Hepatocyte (in vitro differentiated cells): ENCODE data around the gene CSTF2T. TPM values are rescaled to one million over a fixed set of nuclear protein-coding genes. Genes with fewer than 3 reads are reported as not detected.

Experiments
- DNase-seq: peaks from one replicate; pipeline ENCODE4 v3.0.0-alpha.2; 2016; ENCODE audit warnings: low spot score
- H2AFZ ChIP-seq: fragments of 200-600 bp; sonication (generic); 2 replicates; pipeline ENCODE4 v1.6.0; 2016; ENCODE audit warnings: antibody characterized with exemption, mild to moderate bottlenecking
- H3K27ac ChIP-seq: fragments of 200-600 bp; sonication (generic); 2 replicates; pipeline ENCODE4 v1.5.1; 2016; ENCODE audit warnings: mild to moderate bottlenecking
- H3K27me3 ChIP-seq: fragments of 200-600 bp; sonication (generic); 2 replicates; pipeline ENCODE4 v1.6.1; 2016
- H3K36me3 ChIP-seq: fragments of 200-600 bp; sonication (generic); replicated peaks from 2 replicates; pipeline ENCODE4 v1.5.1; 2016; ENCODE audit warnings: low read depth; ENCODE audit not compliant: insufficient read depth
- H3K4me1 ChIP-seq: fragments of 200-600 bp; sonication (generic); 2 replicates; pipeline ENCODE4 v1.5.1; 2016; ENCODE audit warnings: mild to moderate bottlenecking, moderate library complexity; ENCODE audit not compliant: insufficient read depth
- H3K4me2 ChIP-seq: fragments of 200-600 bp; sonication (generic); 2 replicates; pipeline ENCODE4 v1.6.0; 2016
- H3K4me3 ChIP-seq: fragments of 200-600 bp; sonication (generic); 2 replicates; pipeline ENCODE4 v1.5.1; 2016; ENCODE audit warnings: mild to moderate bottlenecking
- H3K79me2 ChIP-seq: fragments of 200-600 bp; sonication (generic); 2 replicates; pipeline ENCODE4 v1.6.0; 2017; ENCODE audit warnings: mild to moderate bottlenecking
- H3K9me2 ChIP-seq: fragments of 200-600 bp; sonication (generic); replicated peaks from 2 replicates; pipeline ENCODE4 v1.6.0; 2017; ENCODE audit warnings: mild to moderate bottlenecking; ENCODE audit not compliant: insufficient read depth
- H3K9me3 ChIP-seq: fragments of 200-600 bp; sonication (generic); 2 replicates; pipeline ENCODE4 v1.5.1; 2016; ENCODE audit warnings: low read depth, mild to moderate bottlenecking
- H4K20me1 ChIP-seq: fragments of 200-600 bp; sonication (generic); 2 replicates; pipeline ENCODE4 v1.6.0; 2016; ENCODE audit warnings: mild to moderate bottlenecking; ENCODE audit not compliant: insufficient read depth, poor library complexity, severe bottlenecking
- EZH2 ChIP-seq: fragments of 200-600 bp; sonication (generic); IDR thresholded peaks from 2 replicates; pipeline ENCODE4 v1.6.1; 2016; ENCODE audit warnings: antibody characterized with exemption, mild to moderate bottlenecking, borderline replicate concordance
- EZH2phosphoT487 ChIP-seq: fragments of 200-600 bp; sonication (generic); IDR thresholded peaks from one replicate; pipeline ENCODE4 v1.6.1; 2018; ENCODE audit warnings: antibody characterized with exemption, mild to moderate bottlenecking, low read depth, moderate library complexity; ENCODE audit not compliant: unreplicated experiment, severe bottlenecking
- WGBS: methylation state at CpG from one replicate; pipeline ENCODE4 v1.1.6; 2016; ENCODE audit warnings: low lambda C conversion rate; ENCODE audit errors: missing lambda C conversion rate; 5-methylcytosine and 5-hydroxymethylcytosine counted together
- polyA plus RNA-seq: library from polyadenylated mRNA; unstranded; fragments of >200 nt; fragmentation: Nextera tagmentation; extraction: Ambion mirVana; gene quantifications from 2 replicates; pipeline ENCODE4 v1.2.1, GENCODE V29; 2016
- total RNA-seq: library from RNA; depleted of rRNA; stranded (reverse); fragments of >200 nt; gene quantifications from 2 replicates; pipeline ENCODE4 v1.2.3, GENCODE V29; 2014
- TF ChIP-seq, protein P1 (sequence below): fragments of 200-600 bp; sonication (generic); IDR thresholded peaks from 2 replicates; pipeline ENCODE4 v1.5.1; 2016; ENCODE audit warnings: antibody characterized with exemption, mild to moderate bottlenecking; ENCODE audit not compliant: poor library complexity

CSTF2T gene
- total and polyA plus RNA-seq, 2 experiments from 2014 or later = 7.2 to 22.3 TPM

- H3K9me2 ChIP-seq = no peaks in the 10 kb centered on the region
- H3K4me1 ChIP-seq = no peaks in the 10 kb centered on the region
- no peak for TF ChIP-seq EZH2
- TF ChIP-seq EZH2phosphoT487 = no peak
- TF ChIP-seq, protein P1, sequence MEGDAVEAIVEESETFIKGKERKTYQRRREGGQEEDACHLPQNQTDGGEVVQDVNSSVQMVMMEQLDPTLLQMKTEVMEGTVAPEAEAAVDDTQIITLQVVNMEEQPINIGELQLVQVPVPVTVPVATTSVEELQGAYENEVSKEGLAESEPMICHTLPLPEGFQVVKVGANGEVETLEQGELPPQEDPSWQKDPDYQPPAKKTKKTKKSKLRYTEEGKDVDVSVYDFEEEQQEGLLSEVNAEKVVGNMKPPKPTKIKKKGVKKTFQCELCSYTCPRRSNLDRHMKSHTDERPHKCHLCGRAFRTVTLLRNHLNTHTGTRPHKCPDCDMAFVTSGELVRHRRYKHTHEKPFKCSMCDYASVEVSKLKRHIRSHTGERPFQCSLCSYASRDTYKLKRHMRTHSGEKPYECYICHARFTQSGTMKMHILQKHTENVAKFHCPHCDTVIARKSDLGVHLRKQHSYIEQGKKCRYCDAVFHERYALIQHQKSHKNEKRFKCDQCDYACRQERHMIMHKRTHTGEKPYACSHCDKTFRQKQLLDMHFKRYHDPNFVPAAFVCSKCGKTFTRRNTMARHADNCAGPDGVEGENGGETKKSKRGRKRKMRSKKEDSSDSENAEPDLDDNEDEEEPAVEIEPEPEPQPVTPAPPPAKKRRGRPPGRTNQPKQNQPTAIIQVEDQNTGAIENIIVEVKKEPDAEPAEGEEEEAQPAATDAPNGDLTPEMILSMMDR = no peak
- H3K4me3 ChIP-seq = no peak overlapping the region
- no peak overlapping the region for H3K27ac ChIP-seq
- H3K4me2 ChIP-seq = no peak overlapping the region
- H4K20me1 ChIP-seq = no peaks in the 10 kb centered on the region
- no peaks in the 10 kb centered on the region for H3K9me3 ChIP-seq
- H3K27me3 ChIP-seq = no peaks in the 10 kb centered on the region
- no peak for DNase-seq
- no peaks in the 10 kb centered on the region for H3K79me2 ChIP-seq
- WGBS = 93% methylated on average over 2 of the region's 2 CpGs
- no peak overlapping the region for H2AFZ ChIP-seq
- H3K36me3 ChIP-seq = no peaks in the 10 kb centered on the region
Measured at GRCh38 chr10:51745397-51745796, 46.0 kb upstream of the CSTF2T start.

DNA sequence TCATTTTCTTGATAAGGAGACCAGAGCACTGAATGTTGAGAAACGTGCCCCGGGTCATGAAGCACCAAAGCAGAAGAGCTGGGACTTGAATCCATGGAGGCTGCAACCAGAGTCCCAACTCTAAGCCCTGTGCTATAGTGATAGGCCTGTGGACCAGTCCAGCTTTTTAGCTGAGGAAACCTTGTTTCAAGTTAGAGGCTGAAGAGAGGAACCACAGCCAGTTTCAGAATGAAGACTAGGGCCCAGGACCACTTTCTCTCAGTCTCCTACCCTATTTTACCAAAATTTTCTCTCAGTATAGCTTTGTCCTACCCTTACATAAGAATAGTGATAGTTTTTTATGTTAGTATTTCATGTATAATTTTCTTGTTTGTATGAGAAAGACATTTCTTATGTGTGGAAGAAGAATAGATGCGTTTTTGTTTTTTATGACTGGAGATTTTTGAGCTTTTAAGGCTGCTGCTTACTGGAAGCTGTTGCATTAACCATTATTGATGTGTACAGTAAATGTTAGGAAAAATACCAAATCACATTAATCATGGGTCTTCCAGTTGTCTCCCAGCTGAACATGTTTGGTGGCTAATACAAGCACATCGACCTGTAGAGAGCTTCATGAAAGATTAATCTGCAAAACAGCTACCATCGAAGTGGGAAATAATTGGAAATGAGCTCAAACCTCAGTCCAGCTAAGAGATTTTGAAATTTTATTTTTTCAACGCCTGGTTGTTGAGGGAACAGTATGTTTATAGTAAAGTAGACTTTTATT is 45.0 kb upstream of the CSTF2T start:
- Histone ChIP-seq H3K27me3 (no peaks in the 10 kb centered on the region), H2AFZ (no peak overlapping the region)
- WGBS = 79% methylated on average over 6 of the region's 6 CpGs

GRCh38 chr10:51743146-51743545 is 43.8 kb upstream of the CSTF2T start:
- H3K9me2 ChIP-seq = no peaks in the 10 kb centered on the region
- no peak for TF ChIP-seq EZH2
- TF ChIP-seq, protein P1 = no peak
- no peak for TF ChIP-seq EZH2phosphoT487
- no peak overlapping the region for H3K4me2 ChIP-seq
- no peak overlapping the region for H2AFZ ChIP-seq
- 58% methylated on average over 6 of the region's 6 CpGs for whole genome bisulfite sequencing
- no peaks in the 10 kb centered on the region for H3K79me2 ChIP-seq
- no peak for DNase-seq
- H3K36me3 ChIP-seq = no peaks in the 10 kb centered on the region
- no peaks in the 10 kb centered on the region for H3K27me3 ChIP-seq
- no peak overlapping the region for H3K27ac ChIP-seq
- no peak overlapping the region for H3K4me3 ChIP-seq
- H3K4me1 ChIP-seq = no peaks in the 10 kb centered on the region
- no peaks in the 10 kb centered on the region for H3K9me3 ChIP-seq
- no peaks in the 10 kb centered on the region for H4K20me1 ChIP-seq

More for the DNA sequence above, 45.0 kb upstream of the CSTF2T start:
- TF ChIP-seq EZH2phosphoT487 = no peak
- TF ChIP-seq, protein P1 = no peak
- TF ChIP-seq EZH2 = no peak
- Histone ChIP-seq H3K27ac (no peak overlapping the region), H3K9me3 (no peaks in the 10 kb centered on the region), H3K79me2 (no peaks in the 10 kb centered on the region), H3K4me3 (no peak overlapping the region), H4K20me1 (no peaks in the 10 kb centered on the region), H3K36me3 (no peaks in the 10 kb centered on the region), H3K9me2 (no peaks in the 10 kb centered on the region), H3K4me1 (no peaks in the 10 kb centered on the region), H3K4me2 (no peak overlapping the region)
- DNase-seq = no peak
